PFSK-1 (cell line): ENCODE measurements around the gene BTBD19.

Experiments used
- FOXP2 ChIP-seq: optimal IDR thresholded peaks from 2 replicates; pipeline ENCODE3; 2011; ENCODE audit warnings: borderline replicate concordance, control low read depth, inconsistent platforms; ENCODE audit not compliant: insufficient read depth; ENCODE audit errors: extremely low read length, extremely low read depth
- POLR2AphosphoS5 ChIP-seq: IDR thresholded peaks from 2 replicates; pipeline ENCODE4 v1.6.1; 2012; ENCODE audit warnings: low read depth, mild to moderate bottlenecking, control low read depth, low read length, moderate library complexity
- REST ChIP-seq, 2 experiments: IDR thresholded peaks; 2 replicates each; pipeline versions ENCODE4 v1.6.1 to v1.8.0; 2011 to 2012; ENCODE audit warnings: low read depth in 2 of 2, low read length in 2 of 2, control low read depth in 1 of 2, inconsistent platforms in 1 of 2, mild to moderate bottlenecking in 1 of 2, moderate library complexity in 1 of 2; ENCODE audit not compliant: insufficient read depth in 1 of 2
- SIN3A ChIP-seq: IDR thresholded peaks from 2 replicates; pipeline ENCODE4 v1.6.1; 2012; ENCODE audit warnings: mild to moderate bottlenecking, low read length, moderate library complexity, borderline replicate concordance; ENCODE audit not compliant: insufficient read depth
- TAF1 ChIP-seq: IDR thresholded peaks from 2 replicates; pipeline ENCODE4 v1.6.1; 2012; ENCODE audit warnings: low read length, control low read depth, borderline replicate concordance; ENCODE audit not compliant: insufficient read depth

Gene BTBD19

GRCh38 chr1:44851308-44851707 is 43.0 kb downstream of the BTBD19 start:
- TF ChIP-seq TAF1 = no peak
- TF ChIP-seq FOXP2 = no peak
- no peak for TF ChIP-seq POLR2AphosphoS5
- no peak for TF ChIP-seq REST (IDR thresholded peaks at IDR 0.05; ENCODE audit: insufficient read depth in 1 of 2, low read depth in 2 of 2, low read length in 2 of 2)
- TF ChIP-seq SIN3A = no peak

- TF ChIP-seq FOXP2 (no peak), POLR2AphosphoS5 (no peak), SIN3A (no peak), REST (IDR thresholded peaks at IDR 0.05; ENCODE audit: insufficient read depth in 1 of 2, low read depth in 2 of 2, low read length in 2 of 2) (no peak), TAF1 (no peak)
These were observed 44.9 kb downstream of the BTBD19 start for GRCh38 chr1:44853201-44853600.

- no peak for TF ChIP-seq POLR2AphosphoS5
- no peak for TF ChIP-seq TAF1
- no peak for TF ChIP-seq SIN3A
- no peak for TF ChIP-seq FOXP2
- TF ChIP-seq REST (IDR thresholded peaks at IDR 0.05; ENCODE audit: insufficient read depth in 1 of 2, low read depth in 2 of 2, low read length in 2 of 2) = no peak
These were observed 46.6 kb downstream of the BTBD19 start for GRCh38 chr1:44854970-44855369.

- TF ChIP-seq SIN3A (no peak), TAF1 (no peak), FOXP2 (no peak), REST (IDR thresholded peaks at IDR 0.05; ENCODE audit: insufficient read depth in 1 of 2, low read depth in 2 of 2, low read length in 2 of 2) (no peak), POLR2AphosphoS5 (no peak)
These were observed 47.4 kb downstream of the BTBD19 start for GRCh38 chr1:44855742-44856141.

GRCh38 chr1:44857446-44857845 is 49.1 kb downstream of the BTBD19 start:
- no peak for TF ChIP-seq SIN3A
- TF ChIP-seq FOXP2 = no peak
- no peak for TF ChIP-seq POLR2AphosphoS5
- TF ChIP-seq TAF1 = no peak
- no peak for TF ChIP-seq REST (IDR thresholded peaks at IDR 0.05; ENCODE audit: insufficient read depth in 1 of 2, low read depth in 2 of 2, low read length in 2 of 2)
